ENCODE measurements around the gene MT4.

MT4 gene

GRCh38 chr16:56605475-56605874, 40.6 kb downstream of the MT4 start:
- no peak for DNase-seq

DNA sequence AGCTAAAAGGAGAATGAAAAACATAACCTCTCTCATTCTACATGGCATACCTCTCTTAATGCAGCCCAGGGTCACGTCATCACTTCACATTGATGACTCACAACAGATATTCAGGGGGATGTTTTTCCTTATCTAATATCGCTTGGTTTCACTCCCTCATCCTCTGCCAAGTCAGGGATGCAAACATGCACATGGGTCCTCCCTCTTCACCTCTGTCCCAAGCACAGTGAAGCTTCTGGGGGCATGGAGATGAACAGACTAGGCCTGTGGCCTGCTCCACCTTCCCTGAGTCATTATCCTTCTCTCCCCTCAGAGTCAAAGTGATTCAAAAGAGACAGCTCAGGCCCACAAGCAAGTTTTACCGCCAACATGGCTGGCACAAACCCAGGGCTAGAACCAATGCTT, 41.2 kb downstream of the MT4 start:
- DNase-seq, result no peak

DNA sequence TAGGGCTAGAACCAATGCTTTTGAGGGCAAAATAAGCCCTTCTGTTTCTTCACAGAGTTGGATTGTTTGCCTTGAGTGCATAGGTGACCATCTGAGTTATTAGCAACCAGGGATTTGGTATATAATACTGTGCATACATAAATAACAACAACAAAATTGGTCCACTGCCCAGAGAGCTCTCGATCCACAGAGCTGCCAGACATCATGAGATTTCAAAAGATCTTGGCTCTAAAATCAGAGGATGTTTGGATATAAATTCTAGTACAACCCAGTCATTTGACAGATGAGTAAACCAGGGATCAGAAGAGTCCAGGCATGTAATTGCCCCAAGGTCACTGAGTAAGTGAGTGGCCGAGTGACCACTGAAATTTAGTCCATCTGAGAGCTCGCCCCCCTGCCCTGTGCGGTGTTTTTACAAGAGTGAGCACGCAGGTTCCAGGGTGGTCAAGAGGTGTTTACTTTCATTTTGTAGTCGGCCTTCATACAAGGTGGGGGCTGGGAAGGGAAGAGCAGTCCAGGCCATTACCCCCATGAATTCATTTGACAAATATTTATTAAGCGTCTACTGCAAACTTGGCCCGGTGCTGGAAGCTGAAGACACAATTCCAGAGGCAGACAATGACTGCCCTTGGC, 41.7 kb downstream of the MT4 start:
- DNase-seq, result peak; percentile 43

DNA sequence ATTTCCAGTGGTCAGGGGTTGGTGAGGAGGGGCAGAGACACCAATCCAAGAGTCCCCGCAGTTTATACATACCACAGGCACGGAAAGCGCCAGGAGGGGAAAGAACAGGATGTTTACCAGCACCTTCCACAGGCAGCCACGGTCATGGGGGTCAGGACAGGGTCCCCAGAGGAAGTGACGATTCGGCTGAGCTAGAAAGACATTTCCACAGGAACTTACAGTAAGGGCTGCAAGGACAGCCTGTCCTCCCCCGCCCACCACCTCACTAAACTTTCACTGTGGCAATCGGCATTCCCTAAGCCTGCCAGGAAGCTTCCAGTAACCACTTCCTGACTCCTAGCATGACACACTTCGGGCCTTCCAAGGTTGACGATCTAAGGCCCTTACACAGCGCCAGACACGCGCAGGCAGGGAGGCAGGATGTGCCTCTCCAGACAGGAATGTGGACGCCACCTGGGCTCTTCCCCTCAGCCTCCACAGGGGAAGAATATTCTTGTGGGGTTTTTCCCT, 42.3 kb downstream of the MT4 start:
- peak; percentile 77 for DNase-seq

- no peak for DNase-seq
Observed at GRCh38 chr16:56607675-56608042, 42.8 kb downstream of the MT4 start.

DNA sequence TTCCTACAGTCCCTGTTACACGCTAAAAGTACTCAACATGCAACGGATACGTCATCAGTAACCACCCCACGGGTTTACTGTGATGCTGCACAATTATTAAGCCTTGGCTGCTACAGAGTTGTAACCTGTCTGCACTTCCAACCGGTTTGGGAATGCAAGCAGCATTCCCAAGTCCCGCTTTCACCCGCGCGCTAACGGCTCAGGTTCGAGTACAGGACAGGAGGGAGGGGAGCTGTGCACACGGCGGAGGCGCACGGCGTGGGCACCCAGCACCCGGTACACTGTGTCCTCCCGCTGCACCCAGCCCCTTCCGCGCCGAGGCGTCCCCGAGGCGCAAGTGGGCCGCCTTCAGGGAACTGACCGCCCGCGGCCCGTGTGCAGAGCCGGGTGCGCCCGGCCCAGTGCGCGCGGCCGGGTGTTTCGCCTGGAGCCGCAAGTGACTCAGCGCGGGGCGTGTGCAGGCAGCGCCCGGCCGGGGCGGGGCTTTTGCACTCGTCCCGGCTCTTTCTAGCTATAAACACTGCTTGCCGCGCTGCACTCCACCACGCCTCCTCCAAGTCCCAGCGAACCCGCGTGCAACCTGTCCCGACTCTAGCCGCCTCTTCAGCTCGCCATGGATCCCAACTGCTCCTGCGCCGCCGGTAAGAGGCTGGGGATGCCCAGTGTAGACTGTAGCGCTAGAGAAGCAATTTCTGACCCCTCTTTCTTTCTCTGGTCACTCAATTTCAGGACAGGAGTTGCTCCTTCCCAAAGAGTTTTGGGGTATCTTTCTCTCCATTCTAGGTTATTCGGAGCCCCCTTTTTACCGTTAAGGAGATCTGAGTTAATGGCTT, 43.4 kb downstream of the MT4 start, which contains the start of gene MT2A:
TSS of gene MT2A (plus strand) at position 542 of the 833 bp plus-strand sequence. CDS start at position 614, 72 bp downstream.
- peak; percentile 83 for DNase-seq

DNA sequence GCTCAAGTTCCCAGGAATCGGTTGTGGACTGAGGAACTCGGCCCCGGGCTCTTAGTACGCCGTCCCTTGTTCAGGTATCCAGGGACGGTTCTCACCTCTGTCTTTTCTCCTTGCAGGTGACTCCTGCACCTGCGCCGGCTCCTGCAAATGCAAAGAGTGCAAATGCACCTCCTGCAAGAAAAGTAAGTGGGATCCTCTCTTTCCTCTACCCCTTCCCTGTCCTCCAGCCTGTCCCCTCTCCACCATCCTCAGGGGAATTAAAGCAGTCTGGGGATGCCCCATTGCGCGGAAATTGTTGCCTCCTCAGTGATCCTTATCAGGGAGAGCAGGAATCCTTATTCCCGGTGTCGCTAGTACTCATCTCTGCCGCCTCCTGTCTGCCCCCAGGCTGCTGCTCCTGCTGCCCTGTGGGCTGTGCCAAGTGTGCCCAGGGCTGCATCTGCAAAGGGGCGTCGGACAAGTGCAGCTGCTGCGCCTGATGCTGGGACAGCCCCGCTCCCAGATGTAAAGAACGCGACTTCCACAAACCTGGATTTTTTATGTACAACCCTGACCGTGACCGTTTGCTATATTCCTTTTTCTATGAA, 44.1 kb downstream of the MT4 start:
- DNase-seq, result no peak

- DNase-seq, result no peak
Observed at GRCh38 chr16:56609463-56609921, 44.6 kb downstream of the MT4 start.

GRCh38 chr16:56610017-56610608, 45.2 kb downstream of the MT4 start:
- no peak for DNase-seq

- DNase-seq, result no peak
Observed at GRCh38 chr16:56610609-56611111, 45.8 kb downstream of the MT4 start.

- DNase-seq, result no peak
Observed at GRCh38 chr16:56611281-56611833, 46.5 kb downstream of the MT4 start.

- no peak for DNase-seq
Observed at GRCh38 chr16:56613706-56614105, 48.8 kb downstream of the MT4 start.

DNA sequence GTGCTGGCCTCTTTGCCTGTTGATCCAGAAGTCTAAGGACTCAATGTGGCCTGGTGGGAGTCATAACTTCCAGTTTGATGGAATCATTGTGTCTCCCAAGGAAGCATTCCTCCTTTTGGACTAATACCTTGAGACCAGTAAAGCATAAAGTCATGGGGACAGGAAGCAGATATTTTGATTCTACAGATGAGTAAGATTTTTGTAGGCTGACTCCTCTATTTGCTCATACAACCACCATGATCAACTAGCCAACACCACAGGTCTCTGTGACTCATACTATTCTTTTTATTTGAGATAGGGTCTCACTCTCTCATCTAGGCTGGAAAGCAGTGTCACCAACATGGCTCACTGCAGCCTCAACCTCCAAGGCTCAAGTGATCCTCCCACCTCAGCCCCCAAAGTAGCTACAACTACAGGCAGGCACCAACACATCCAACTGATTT, 49.7 kb downstream of the MT4 start:
- no peak for DNase-seq

DNA sequence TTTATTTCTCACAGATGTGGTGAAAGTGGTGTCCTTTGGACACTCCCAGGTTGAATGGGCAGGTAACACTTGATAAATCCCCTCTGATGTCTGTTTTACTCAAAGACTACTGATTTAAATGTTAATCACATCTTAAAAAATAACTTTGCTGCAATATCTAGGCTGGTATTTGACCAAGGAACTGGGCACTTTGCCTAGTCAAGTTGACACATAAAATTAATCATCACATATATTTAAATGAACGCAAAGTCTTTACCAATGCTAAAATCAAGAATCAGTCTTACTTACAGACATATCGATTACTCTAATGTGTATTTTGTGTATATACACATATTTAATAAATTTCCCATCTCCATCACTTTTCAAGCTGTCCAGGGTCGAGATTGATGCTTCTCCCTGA, 50.5 kb downstream of the MT4 start:
- DNase-seq, result no peak

DNA sequence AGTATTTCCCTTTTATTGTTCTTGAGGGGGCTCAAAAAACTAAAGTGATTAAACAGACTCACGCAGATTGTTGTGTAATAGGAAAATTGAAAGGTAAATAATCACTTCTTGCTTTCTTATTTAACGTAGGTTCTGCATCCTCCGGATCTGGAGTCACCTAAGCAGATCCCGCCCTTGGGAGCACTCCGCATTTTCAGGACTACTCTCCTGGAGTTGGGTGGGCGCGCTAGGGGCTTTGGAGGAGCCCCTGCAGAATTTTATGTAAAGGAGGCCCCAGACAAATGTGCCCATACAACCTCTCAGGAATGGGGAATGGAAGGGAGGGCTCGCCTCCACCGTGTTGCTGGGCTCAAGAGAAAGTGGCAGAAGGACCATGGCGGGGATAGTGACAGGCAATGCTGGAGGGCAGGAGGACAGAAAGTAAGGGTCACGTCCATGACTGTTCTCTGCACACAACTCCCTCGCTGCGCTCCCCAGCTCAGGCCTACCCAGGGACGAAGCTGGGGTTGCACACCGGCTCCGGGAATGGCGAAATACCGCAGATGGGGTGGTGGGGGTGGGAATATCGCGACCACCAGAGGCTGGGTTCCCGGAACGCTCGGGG, 51.8 kb downstream of the MT4 start:
- DNase-seq, result no peak

DNA sequence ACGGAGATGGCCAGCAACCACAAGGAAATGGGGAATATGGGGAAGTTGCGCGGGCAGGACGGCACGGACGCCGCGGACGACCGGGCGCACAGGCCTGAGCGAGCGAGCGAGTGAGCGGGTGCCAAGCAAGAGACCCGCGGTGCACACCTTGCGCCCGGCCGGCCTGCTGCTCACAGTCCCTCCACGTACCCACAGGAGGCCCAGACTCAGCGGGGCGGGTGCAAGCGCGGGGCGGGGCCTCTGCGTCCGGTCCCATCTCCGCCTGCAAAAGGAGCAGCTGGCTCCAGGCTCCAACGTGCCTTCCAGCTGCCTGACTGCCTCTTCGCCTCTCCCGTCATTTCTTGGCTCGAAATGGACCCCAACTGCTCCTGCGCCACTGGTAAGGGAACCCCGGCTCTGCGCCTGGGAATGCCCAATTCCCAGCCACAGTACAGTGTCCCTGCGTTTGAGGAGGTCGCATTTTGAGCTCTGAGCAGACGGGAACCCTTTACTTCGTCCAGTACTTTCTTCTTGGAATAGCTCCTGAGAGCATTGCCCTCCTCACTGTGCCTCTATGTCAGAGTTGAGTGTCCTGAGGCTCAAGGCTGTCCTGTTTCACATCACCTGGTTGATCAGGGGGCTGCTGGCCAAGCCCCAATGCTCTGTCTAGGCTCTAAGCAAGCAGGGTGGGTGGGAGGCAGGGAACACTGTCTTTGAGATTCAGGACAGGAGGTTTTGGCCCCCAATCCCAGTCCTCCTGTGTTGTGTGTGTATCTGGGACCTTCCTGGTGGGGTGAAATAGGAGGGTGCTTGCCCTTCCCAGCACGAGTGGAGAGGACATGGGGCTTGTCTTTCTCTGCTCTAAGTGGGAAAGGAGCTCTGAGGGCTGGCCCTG, 52.6 kb downstream of the MT4 start:
- no peak for DNase-seq

DNA sequence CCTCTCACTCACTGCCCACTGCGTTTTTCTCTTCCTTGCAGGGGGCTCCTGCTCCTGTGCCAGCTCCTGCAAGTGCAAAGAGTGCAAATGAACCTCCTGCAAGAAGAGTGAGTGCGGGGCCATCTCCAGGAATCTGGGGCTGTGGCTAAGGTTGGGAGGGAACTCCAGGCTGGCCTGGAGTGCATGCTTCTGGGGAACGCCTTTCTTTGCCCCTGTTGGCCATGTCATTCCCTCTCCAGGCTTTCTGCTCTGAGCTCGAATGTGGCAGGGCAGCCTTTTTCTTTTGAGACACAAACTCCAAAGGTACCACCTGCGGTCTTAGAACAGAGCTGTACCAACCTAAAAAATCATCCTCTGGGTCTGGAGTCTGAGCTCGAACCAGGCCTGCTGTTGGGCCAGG, 53.3 kb downstream of the MT4 start:
- no peak for DNase-seq

Measured in T1000 (cell line).